Measurements from ENCODE around the gene POU6F2. TPM values are rescaled to one million over a fixed set of nuclear protein-coding genes. Genes with fewer than 3 reads are reported as not detected.

The POU6F2 gene
- total RNA-seq, 4 donors from 2014 or later = 0.48 to 0.82 TPM; not detected in 2

DNA sequence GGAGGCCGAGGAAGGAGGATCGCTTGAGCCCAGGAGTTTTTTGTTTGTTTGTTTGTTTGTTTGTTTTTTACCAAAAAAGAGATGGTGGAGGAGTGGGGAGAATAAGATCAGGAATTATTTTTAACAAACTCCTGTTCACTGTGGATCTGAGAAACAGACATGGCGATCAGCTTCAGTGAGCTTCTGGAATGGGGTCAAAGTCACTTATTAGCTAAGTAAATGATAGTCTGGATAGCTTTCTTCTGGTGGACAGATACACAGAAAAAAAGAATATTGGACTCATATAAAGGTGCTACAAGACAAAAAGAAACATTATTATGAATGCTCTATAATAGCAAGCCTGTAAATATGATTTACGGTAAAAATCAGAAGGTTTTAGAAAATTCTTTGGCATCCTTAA lies 85.1 kb downstream of the POU6F2 start:
- TF ChIP-seq, protein P1, sequence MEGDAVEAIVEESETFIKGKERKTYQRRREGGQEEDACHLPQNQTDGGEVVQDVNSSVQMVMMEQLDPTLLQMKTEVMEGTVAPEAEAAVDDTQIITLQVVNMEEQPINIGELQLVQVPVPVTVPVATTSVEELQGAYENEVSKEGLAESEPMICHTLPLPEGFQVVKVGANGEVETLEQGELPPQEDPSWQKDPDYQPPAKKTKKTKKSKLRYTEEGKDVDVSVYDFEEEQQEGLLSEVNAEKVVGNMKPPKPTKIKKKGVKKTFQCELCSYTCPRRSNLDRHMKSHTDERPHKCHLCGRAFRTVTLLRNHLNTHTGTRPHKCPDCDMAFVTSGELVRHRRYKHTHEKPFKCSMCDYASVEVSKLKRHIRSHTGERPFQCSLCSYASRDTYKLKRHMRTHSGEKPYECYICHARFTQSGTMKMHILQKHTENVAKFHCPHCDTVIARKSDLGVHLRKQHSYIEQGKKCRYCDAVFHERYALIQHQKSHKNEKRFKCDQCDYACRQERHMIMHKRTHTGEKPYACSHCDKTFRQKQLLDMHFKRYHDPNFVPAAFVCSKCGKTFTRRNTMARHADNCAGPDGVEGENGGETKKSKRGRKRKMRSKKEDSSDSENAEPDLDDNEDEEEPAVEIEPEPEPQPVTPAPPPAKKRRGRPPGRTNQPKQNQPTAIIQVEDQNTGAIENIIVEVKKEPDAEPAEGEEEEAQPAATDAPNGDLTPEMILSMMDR (IDR thresholded peaks at IDR 0.05) = no peak
- no peak for TF ChIP-seq EP300 (IDR thresholded peaks at IDR 0.05; ENCODE audit: low read depth)
- TF ChIP-seq POLR2A (IDR thresholded peaks at IDR 0.05) = no peak
- no peak for TF ChIP-seq POLR2AphosphoS5 (IDR thresholded peaks at IDR 0.05)
- in situ Hi-C loops (cut with MboI; ENCODE audit: low pct_ligation_motif_present in 1 of 4, low pct_unique_long_range_greater_than_20kb in 1 of 4, low sequenced_read_pairs in 3 of 4) = no loop called here
- Histone ChIP-seq H3K9me3 (no peaks in the 10 kb centered on the region), H3K4me1 (no peaks in the 10 kb centered on the region), H3K36me3 (no peaks in the 10 kb centered on the region), H3K4me3 (no peak overlapping the region), H3K27ac (no peak overlapping the region), H3K27me3 (no peaks in the 10 kb centered on the region)
- no peak for DNase-seq
- intact Hi-C loops (cut with DNase I; ENCODE audit: low total_unique reads) = no loop called here
- WGBS, 2 donors (ENCODE audit: low coverage in 1 of 2) = 75 to 78% methylated on average over 4 of the region's 4 CpGs

DNA sequence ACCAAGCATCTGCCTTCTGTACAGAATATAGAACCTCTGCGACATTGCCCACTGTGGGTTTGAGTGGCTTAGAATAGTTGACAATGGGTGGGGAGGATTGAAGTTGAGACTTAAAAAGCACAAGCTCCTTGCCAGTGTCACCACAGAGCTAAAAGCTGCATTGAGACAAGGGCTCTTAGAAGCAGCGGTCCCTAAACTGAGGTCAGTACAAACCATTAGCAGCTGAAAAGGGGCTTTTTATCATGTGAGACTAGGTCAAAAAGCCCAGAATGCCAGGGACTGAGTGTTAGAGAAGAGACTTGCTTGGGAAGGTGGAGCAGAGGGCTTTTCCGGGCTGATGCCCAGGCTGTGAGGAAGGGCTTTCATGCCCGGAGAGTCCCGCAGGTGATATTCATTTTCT lies 91.3 kb downstream of the POU6F2 start:
- Histone ChIP-seq H3K4me1 (no peaks in the 10 kb centered on the region), H3K9me3 (no peaks in the 10 kb centered on the region), H3K27ac (no peak overlapping the region), H3K27me3 (no peaks in the 10 kb centered on the region), H3K4me3 (no peak overlapping the region), H3K36me3 (no peaks in the 10 kb centered on the region)
- TF ChIP-seq, protein P1 (IDR thresholded peaks at IDR 0.05) = no peak
- no peak for DNase-seq
- WGBS, 2 donors (ENCODE audit: low coverage in 1 of 2) = 85% methylated on average over 5 of the region's 5 CpGs; no CpG with 5 or more reads in 1 of the 2 donors
- in situ Hi-C loops (cut with MboI; ENCODE audit: low pct_ligation_motif_present in 1 of 4, low pct_unique_long_range_greater_than_20kb in 1 of 4, low sequenced_read_pairs in 3 of 4) = no loop called here
- intact Hi-C loops (cut with DNase I; ENCODE audit: low total_unique reads) = no loop called here

DNA sequence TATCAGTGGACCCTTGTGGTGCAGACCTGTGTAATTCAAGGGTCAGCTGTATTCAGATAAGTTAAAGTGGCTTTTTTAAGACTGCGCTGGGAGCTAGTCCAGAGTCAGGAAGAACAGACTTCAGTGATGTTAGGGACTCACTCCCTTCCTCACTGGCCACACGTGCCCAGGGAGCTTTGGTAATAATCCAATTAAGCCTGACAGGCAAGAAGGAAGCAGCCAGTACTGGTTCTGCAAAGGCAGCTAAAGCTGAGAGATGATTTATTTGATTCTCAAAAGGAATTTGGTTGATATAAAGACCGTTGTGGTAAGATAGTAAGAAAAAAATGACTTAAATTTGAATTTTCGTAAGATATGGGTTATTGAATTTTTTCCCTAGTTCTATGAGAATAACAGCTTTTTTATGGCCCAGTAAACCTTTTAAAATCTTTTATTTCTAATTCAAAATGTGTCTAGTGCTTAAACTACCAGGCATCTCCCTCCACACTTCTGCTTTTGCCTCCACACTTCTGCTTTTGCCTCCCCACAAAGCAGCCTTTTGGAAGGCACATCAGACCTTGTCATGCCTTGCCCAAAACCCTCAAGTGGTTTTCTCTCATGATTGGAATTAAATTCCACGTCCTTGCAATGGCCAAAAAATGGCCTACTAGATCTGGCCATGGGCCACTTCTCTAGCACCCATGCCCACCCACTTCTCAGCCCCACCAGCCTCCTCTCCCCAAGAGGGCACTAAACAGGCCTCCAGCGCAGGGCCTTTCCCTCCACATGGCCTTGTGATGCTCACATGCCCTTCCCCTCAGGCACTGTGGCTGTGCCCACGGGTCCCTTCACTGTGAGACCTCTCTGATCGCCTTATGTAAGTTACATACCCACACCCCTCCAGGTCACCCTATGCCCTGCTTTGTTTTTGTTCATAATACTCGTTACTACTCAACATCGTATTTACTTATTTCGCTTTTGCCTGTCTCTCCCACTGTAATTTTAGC lies 92.5 kb downstream of the POU6F2 start:
- 61 to 68% methylated on average over 10 to 11 of the region's 11 CpGs for WGBS, 2 donors (ENCODE audit: low coverage in 1 of 2)
- H3K4me3 ChIP-seq = no peak overlapping the region
- no peak for TF ChIP-seq EP300 (IDR thresholded peaks at IDR 0.05; ENCODE audit: low read depth)
- intact Hi-C loops (cut with DNase I; ENCODE audit: low total_unique reads) = no loop called here
- no peak overlapping the region for H3K27ac ChIP-seq
- H3K4me1 ChIP-seq = no peaks in the 10 kb centered on the region
- no peaks in the 10 kb centered on the region for H3K27me3 ChIP-seq
- no peaks in the 10 kb centered on the region for H3K36me3 ChIP-seq
- in situ Hi-C loops (cut with MboI; ENCODE audit: low pct_ligation_motif_present in 1 of 4, low pct_unique_long_range_greater_than_20kb in 1 of 4, low sequenced_read_pairs in 3 of 4) = no loop called here
- no peaks in the 10 kb centered on the region for H3K9me3 ChIP-seq
- no peak for DNase-seq

DNA sequence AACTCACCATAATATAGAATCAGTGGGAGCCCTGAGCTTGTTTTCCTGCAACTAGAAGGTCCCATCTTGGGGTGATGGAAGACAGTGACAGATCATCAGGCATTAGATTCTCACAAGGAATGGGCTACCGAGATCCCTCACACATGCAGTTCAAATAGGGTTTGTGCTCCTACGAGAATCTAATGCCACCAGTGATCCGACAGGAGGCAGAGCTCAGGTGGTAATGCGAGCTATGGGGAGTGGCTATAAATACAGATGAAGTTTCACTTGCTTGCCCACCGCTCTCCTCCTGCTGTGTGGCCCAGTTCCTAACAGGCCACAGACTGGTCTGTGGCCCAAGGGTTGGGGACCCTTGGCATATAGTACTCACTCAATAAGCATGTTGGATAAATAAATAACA lies 93.4 kb downstream of the POU6F2 start:
- no peak for DNase-seq
- H3K36me3 ChIP-seq = no peaks in the 10 kb centered on the region
- no peaks in the 10 kb centered on the region for H3K9me3 ChIP-seq
- in situ Hi-C loops (cut with MboI; ENCODE audit: low pct_ligation_motif_present in 1 of 4, low pct_unique_long_range_greater_than_20kb in 1 of 4, low sequenced_read_pairs in 3 of 4) (no loop called here), intact Hi-C loops (cut with DNase I; ENCODE audit: low total_unique reads) (no loop called here)
- no peaks in the 10 kb centered on the region for H3K27me3 ChIP-seq
- TF ChIP-seq, protein P1 (IDR thresholded peaks at IDR 0.05) = no peak
- no peak for TF ChIP-seq EP300 (IDR thresholded peaks at IDR 0.05; ENCODE audit: low read depth)
- no peak for TF ChIP-seq POLR2A (IDR thresholded peaks at IDR 0.05)
- no peak for TF ChIP-seq POLR2AphosphoS5 (IDR thresholded peaks at IDR 0.05)
- H3K27ac ChIP-seq = no peak overlapping the region
- WGBS, 2 donors (ENCODE audit: low coverage in 1 of 2) = 90 to 100% methylated on average over 1 to 5 of the region's 5 CpGs
- H3K4me1 ChIP-seq = no peaks in the 10 kb centered on the region
- no peak overlapping the region for H3K4me3 ChIP-seq

Data from transverse colon (tissue), 4 donors.